Small intestine (tissue), 7 donors: Measurements from ENCODE around the gene GPR68. TPM values are rescaled to one million over a fixed set of nuclear protein-coding genes. Genes with fewer than 3 reads are reported as not detected.

Experiments used
- DNase-seq, 2 donors: peaks; one replicate each; pipeline versions ENCODE4 v3.0.0 to v3.0.0-alpha.2; 2013
- FAIRE-seq: peaks from 2 replicates; lab custom pipeline; 2012; peaks lifted over from hg19 to GRCh38; lab: Jason Lieb, UNC
- H3K27ac ChIP-seq, 3 donors: one replicate each; pipeline ENCODE4 v1.5.1; 2013; ENCODE audit warnings: low read length in 2 of 3, mild to moderate bottlenecking in 2 of 3, control low read depth in 1 of 3, inconsistent platforms in 1 of 3, low read depth in 1 of 3, moderate library complexity in 1 of 3
- H3K27me3 ChIP-seq, 3 donors: one replicate each; pipeline ENCODE4 v1.6.1; 2013; ENCODE audit warnings: low read length in 3 of 3, inconsistent platforms in 1 of 3; ENCODE audit not compliant: control insufficient read depth in 3 of 3, insufficient read depth in 3 of 3
- H3K36me3 ChIP-seq, 3 donors: one replicate each; pipeline ENCODE4 v1.6.1; 2013; ENCODE audit warnings: low read length in 3 of 3, inconsistent platforms in 1 of 3, low read depth in 1 of 3, mild to moderate bottlenecking in 1 of 3, moderate library complexity in 1 of 3; ENCODE audit not compliant: control insufficient read depth in 3 of 3, insufficient read depth in 2 of 3
- H3K4me1 ChIP-seq, 3 donors: one replicate each; pipeline ENCODE4 v1.6.1; 2013; ENCODE audit warnings: low read length in 2 of 3, inconsistent platforms in 1 of 3, low read depth in 1 of 3, mild to moderate bottlenecking in 1 of 3, moderate library complexity in 1 of 3; ENCODE audit not compliant: control insufficient read depth in 3 of 3, insufficient read depth in 2 of 3
- H3K4me3 ChIP-seq, 3 donors: one replicate each; pipeline ENCODE4 v1.5.1; 2013; ENCODE audit warnings: low read length in 3 of 3, control low read depth in 1 of 3, inconsistent platforms in 1 of 3, low read depth in 1 of 3, mild to moderate bottlenecking in 1 of 3, moderate library complexity in 1 of 3
- H3K9me3 ChIP-seq, 2 donors: one replicate each; pipeline ENCODE4 v1.6.1; 2013; ENCODE audit warnings: low read depth in 1 of 2, low read length in 1 of 2; ENCODE audit not compliant: control insufficient read depth in 2 of 2, insufficient read depth in 1 of 2
- WGBS, 3 donors: extraction: QIAGEN DNeasy Blood & Tissue Kit; methylation state at CpG; one replicate each; pipeline ENCODE4 v1.1.7; 2013; 5-methylcytosine and 5-hydroxymethylcytosine counted together
- polyA plus RNA-seq, 4 donors: library from polyadenylated mRNA; stranded (reverse) in 3 of 4; unstranded in 1 of 4; fragments of 200-250 nt in 3 of 4; fragments of 120-200 nt in 1 of 4; gene quantifications; one replicate each; pipeline versions ENCODE4 v1.2.1 to v1.2.3, GENCODE V29; 2013
- donor health status: healthy with polysubstance abuse.
- donor health status: control.
- donor health status: control.
- donor health status: Bipolar disorder and iron deficiency.
- donor health status: healthy.

GPR68 gene
- polyA plus RNA-seq, 4 donors: 0.54 to 2.2 (median 0.78) TPM; not detected in 1

GRCh38 chr14:91233936-91234790 lies 10.3 kb downstream of the GPR68 start:
- 93 to 94% (median 94%) methylated on average over 54 to 63 of the region's 63 CpGs for WGBS, 3 donors
- H3K4me3 ChIP-seq: no peak overlapping the region
- peaks cover 0 to 19% of the 10 kb centered on the region in 2 donors for H3K9me3 ChIP-seq
- DNase-seq: no peak
- H3K27ac ChIP-seq: no peak overlapping the region
- peaks cover 0 to 3% (median 0%) of the 10 kb centered on the region in 3 donors for H3K4me1 ChIP-seq
- H3K27me3 ChIP-seq: no peaks in the 10 kb centered on the region
- peaks cover 0 to 19% (median 0%) of the 10 kb centered on the region in 3 donors for H3K36me3 ChIP-seq
- no peak for FAIRE-seq

GRCh38 chr14:91232603-91233002 lies 11.9 kb downstream of the GPR68 start:
- Histone ChIP-seq H3K9me3 (peaks cover 0 to 19% of the 10 kb centered on the region in 2 donors), H3K36me3 (peaks cover 0 to 31% (median 0%) of the 10 kb centered on the region in 3 donors), H3K4me1 (no peaks in the 10 kb centered on the region), H3K27me3 (no peaks in the 10 kb centered on the region), H3K4me3 (no peak overlapping the region), H3K27ac (peak overlapping the region in 1 of 3 donors; percentile 65)
- 58 to 90% (median 73%) methylated on average over 2 of the region's 2 CpGs for WGBS, 3 donors
- DNase-seq: no peak
- no peak for FAIRE-seq

GRCh38 chr14:91232052-91232451 lies 12.5 kb downstream of the GPR68 start:
- Histone ChIP-seq H3K27me3 (no peaks in the 10 kb centered on the region), H3K36me3 (peaks cover 0 to 31% (median 0%) of the 10 kb centered on the region in 3 donors), H3K27ac (peak overlapping the region in 2 of 3 donors; percentile 27 to 65), H3K4me3 (no peak overlapping the region), H3K4me1 (no peaks in the 10 kb centered on the region), H3K9me3 (peaks cover 0 to 19% of the 10 kb centered on the region in 2 donors)
- WGBS, 3 donors: 80 to 88% (median 83%) methylated on average over 2 of the region's 2 CpGs
- FAIRE-seq: no peak
- no peak for DNase-seq

- WGBS, 3 donors: 46 to 84% (median 64%) methylated on average over 3 of the region's 3 CpGs
- Histone ChIP-seq H3K4me3 (no peak overlapping the region), H3K36me3 (peaks cover 0 to 35% (median 2%) of the 10 kb centered on the region in 3 donors), H3K9me3 (peaks cover 0 to 19% of the 10 kb centered on the region in 2 donors), H3K27ac (peak overlapping the region in 2 of 3 donors; percentile 64 to 65), H3K27me3 (no peaks in the 10 kb centered on the region), H3K4me1 (no peaks in the 10 kb centered on the region)
- DNase-seq: no peak
- no peak for FAIRE-seq
These were observed 13.1 kb downstream of the GPR68 start for GRCh38 chr14:91231446-91231845.

GRCh38 chr14:91230397-91231035 lies 14.0 kb downstream of the GPR68 start:
- FAIRE-seq (no peak), DNase-seq (no peak)
- peaks cover 0 to 35% (median 2%) of the 10 kb centered on the region in 3 donors for H3K36me3 ChIP-seq
- peaks cover 0 to 19% of the 10 kb centered on the region in 2 donors for H3K9me3 ChIP-seq
- no peak overlapping the region for H3K4me3 ChIP-seq
- WGBS, 3 donors: 76 to 90% (median 77%) methylated on average over 4 of the region's 4 CpGs
- no peaks in the 10 kb centered on the region for H3K4me1 ChIP-seq
- H3K27me3 ChIP-seq: no peaks in the 10 kb centered on the region
- H3K27ac ChIP-seq: peak overlapping the region in 2 of 3 donors; percentile 64 to 65

GRCh38 chr14:91229743-91230200 lies 14.7 kb downstream of the GPR68 start:
- 62 to 80% (median 62%) methylated on average over 6 of the region's 6 CpGs for WGBS, 3 donors
- no peak for FAIRE-seq
- DNase-seq: peak in 1 of 2 donors; percentile 64
- peaks cover 0 to 18% of the 10 kb centered on the region in 2 donors for H3K9me3 ChIP-seq
- no peaks in the 10 kb centered on the region for H3K4me1 ChIP-seq
- H3K36me3 ChIP-seq: peaks cover 0 to 40% (median 6%) of the 10 kb centered on the region in 3 donors
- H3K27ac ChIP-seq: peak overlapping the region in 2 of 3 donors; percentile 58 to 65
- H3K4me3 ChIP-seq: no peak overlapping the region
- H3K27me3 ChIP-seq: no peaks in the 10 kb centered on the region

- peaks cover 0 to 45% (median 6%) of the 10 kb centered on the region in 3 donors for H3K36me3 ChIP-seq
- H3K9me3 ChIP-seq: peaks cover 0 to 12% of the 10 kb centered on the region in 2 donors
- 89 to 93% (median 90%) methylated on average over 1 of the region's 1 CpG for WGBS, 3 donors
- FAIRE-seq (no peak), DNase-seq (no peak)
- no peaks in the 10 kb centered on the region for H3K27me3 ChIP-seq
- peak overlapping the region in 1 of 3 donors; percentile 65 for H3K27ac ChIP-seq
- H3K4me1 ChIP-seq: no peaks in the 10 kb centered on the region
- no peak overlapping the region for H3K4me3 ChIP-seq
These were observed 15.5 kb downstream of the GPR68 start for GRCh38 chr14:91229005-91229382.
